Panc1 (cell line): ENCODE data around the gene SH3PXD2A.

ENCODE experiments used
- CTCF ChIP-seq: fragments of 450-650 bp; IDR thresholded peaks from 2 replicates; pipeline ENCODE4 v1.5.1; 2017; ENCODE audit warnings: mild to moderate bottlenecking
- POLR2AphosphoS5 ChIP-seq: IDR thresholded peaks from 2 replicates; pipeline ENCODE4 v1.6.1; 2012; ENCODE audit warnings: mild to moderate bottlenecking, low read depth, low read length, moderate library complexity
- TCF7L2 ChIP-seq: IDR thresholded peaks from 2 replicates; pipeline ENCODE4 v1.6.1; 2011; ENCODE audit warnings: mild to moderate bottlenecking, low read depth, low read length, inconsistent platforms

GRCh38 chr10:103564776-103565520, 290.4 kb downstream of the SH3PXD2A start:
- TF ChIP-seq CTCF, result peak; percentile 95
- no peak for TF ChIP-seq TCF7L2
- TF ChIP-seq POLR2AphosphoS5, result no peak
